NCI-H2196 treated with DMSO at 0.1 percent for 48 hours (cell line): ENCODE data around the gene CAPS.

Experiments used
- DNase-seq: peaks from one replicate; lab custom pipeline; 2025; ENCODE audit not compliant: unreplicated experiment; lab: John Stamatoyannopoulos, UW

CAPS gene

DNA sequence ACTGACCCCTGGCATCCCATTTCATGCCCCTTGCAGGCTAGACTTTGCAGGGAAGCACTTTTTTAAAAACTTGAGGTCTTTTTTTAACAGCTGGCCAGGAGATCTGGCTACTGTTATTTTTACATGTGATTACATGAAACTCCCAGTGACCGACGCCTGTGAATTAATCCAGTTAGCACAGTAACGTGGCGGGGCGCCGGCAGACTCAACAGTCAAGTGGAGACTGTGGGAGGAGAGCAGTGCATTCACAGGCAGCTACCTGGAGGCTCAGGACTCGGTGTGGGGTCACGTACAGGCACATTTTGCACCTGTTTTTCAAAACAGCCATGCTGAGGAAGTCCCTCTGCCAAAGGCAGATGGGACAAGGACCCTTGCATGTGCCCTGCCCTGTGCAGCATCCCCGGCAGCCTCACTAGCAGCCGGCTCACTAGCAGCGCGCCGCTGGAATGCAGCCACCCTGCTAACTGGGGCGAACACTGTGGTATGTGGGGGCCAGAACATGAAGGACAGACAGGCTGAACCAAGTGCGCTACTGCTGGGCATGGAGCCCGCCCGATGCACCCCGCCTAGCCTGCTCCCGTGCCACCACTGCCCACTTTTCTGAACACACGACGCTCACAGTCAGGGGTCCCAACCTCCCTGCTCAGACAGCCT, 18.7 kb downstream of the CAPS start:
- DNase-seq, result no peak

DNA sequence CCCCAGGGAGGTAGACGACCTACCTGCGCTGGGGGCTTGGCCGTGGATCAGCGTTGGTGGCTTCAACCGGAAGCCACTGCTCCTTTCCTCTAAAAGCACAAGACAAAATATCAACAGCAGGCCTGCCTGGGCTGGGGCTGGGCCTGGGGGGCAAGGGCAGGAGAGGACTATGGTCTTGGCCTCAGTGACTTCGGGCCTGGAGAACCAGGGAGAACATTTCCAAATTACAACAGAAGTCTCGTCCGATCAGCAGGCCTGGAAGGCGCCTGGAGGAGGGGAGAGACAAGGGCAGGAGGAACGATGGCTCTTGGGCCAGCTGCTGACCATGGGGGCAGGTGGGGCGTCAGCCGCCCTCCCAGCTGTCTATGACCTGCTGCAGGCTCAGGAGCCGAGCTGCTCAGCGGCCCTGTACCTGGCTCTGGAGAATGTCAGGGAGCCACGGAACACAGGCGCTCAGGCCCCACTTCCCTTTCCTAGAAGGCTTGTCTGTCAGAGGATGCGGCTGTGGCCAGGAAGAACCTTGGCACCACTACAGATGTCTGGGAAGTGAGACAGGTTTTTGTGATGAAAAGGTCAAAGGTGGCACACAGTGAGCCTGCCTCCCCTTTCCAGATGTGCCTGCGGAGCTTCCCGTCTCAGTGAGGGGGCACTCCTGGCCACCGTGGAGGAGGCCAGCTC, 19.5 kb downstream of the CAPS start:
- DNase-seq, result no peak

DNA sequence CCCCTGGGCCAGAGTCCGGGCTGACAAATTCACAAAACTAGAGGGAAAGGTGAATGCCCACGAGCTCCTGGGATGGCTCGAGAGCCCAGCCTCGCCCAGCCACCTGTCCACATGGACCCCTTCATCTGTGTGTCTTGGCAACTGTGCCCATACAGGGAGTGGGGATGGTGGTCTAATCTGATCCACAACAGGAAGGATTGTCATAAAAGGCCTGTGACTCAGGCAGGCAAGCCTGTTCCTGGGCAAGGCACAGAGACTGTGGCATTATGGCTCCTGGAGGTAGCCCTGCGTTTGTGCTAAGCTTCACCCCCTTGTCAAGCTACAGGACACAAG, 20.0 kb downstream of the CAPS start:
- DNase-seq, result no peak

DNA sequence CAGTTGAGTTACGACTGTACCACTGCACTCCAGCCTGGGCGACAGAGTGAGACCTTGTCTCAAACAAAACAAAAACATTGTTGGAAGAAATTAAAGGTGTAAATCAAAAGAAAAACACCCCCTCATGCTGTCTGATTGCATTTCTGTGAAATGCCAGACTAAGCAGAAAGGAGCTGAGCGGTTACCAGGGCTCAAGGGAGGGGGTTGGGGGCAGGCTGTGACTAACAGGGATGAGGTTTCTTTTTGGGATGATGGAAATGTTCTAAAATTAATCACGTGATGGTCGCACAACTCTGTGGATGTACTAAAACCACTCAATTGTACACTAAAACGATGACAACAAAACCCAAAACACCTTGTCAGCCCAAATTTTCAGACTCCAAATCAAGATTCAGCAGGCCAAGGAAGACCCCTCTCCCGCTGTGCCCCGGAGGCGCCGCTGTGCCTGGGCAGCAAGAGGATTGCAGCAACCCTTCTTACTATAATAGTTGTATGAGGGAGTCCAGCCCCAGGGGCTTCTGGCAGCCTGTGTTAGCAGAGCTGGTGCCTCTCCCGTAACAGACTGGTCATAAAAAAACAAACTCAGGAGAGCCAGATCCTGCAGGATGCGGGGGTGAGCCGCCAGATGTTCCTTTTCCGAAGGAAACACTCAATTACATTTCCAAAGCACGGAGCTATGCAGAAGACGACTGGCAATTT, 20.9 kb downstream of the CAPS start:
- DNase-seq, result no peak

DNA sequence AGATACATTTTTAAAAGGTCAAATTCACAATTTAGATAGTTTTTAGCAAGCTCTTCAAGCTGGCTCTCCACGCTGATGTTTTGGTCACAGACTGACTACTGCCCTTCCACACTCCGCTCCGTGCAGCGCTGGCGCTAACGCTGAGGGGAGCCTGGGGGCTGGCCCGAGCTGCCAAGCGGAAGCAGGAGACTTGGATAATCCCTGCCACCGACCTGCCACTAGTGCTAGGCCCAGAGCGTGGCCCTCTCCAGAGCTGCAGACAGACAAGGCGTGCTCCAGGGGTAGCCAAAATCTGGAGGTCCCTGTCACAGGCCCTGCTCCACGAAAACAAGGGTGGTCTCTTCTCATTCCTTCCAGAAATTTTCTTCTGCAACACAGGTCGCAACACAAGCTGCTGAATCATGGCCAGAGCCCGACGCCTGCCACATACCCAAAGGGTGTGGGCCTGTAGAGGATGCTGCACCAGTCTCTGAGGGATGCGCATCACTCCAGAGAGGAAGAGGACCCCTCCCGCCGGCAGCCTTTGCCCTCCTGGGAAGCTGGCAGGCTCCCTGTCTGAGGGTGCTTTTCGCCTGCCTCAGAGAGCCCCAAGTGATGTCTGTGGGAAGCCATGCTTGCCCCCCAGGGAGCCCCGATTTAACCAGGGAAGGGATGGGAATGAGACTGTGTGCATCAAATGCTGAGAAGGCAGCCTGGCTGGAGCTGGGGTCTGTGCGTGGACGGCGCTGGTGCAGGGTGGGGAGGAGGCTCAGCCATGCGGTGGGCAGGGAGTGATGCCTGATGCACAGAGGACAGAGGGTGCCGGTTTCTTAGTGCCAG, 21.6 kb downstream of the CAPS start:
- no peak for DNase-seq

DNA sequence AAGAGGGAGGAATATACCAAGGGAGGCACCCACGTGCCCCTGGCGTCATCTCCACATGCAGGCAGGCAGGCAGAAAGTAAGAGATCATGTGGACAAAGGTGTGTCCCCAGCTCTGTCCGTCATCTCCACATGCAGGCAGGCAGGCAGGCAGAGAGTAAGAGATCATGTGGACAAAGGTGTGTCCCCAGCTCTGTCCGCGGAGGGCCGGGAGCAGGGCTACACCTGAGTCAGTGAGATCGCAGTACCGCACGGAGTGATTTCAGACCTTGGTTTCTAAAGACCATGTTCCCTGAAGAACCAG, 22.2 kb downstream of the CAPS start:
- no peak for DNase-seq

DNA sequence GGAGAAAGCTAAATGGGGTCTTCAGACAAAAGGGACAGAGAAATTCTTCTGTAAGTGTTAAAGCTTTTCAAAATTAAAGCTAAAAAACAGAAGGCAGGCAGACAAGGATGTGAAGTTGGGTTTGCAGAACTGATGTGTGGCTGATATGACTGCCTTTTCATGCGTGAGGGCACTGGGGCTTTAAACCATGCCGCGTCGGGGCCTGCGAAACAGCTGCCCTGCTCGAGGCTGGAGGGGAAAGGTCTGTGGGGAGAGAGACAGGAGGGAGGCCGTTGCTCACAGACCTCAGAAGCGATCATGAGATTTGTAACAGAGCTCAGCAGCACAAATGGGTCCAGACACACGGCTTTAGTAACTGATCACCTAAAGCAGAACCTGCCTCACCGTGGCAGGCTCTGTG, 23.5 kb downstream of the CAPS start:
- DNase-seq, result no peak

DNA sequence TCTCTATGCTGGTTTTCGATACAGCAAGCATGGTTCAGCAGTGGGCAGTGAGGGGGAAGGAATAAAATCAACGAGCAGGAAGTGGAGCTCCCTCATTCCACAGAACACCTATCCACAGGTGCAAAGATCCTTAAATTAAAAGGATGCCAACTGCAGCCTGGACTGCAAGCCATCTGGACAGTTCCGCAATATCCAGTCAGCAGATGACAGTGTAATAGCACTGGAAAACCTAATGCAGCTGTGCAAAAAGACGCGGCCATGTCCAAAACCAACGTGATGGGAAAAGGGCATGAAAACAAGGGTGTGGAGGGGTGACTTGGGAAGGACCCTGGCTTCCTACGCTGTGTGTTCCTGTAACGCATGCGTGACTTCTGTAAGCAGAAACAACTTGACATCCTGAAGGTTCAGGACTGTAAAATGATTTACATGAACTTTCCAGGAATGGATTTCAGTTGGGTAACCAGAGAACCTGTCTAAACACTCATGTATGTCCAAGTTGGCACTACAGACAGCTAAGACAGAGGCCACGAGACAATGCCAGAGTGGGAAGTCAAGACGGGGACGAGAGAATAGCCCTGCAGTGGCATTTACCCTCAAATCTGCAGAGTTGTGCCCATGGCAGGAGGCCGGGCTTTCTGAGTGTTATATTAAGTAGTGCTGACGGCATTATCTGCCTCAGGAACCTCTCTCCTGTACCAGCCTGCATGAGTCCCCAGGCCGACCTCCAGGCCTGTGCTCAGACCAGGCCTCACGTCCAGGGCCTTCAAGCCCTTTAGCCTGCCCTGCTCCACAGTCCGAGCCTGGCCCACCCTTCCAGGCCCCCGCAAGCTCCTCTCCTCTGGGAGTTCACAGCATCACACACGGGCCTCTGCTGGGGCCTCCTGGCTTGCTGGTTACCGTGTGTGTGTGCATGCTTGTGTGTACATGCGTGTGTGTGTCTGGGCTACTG, 26.5 kb downstream of the CAPS start:
- DNase-seq, result no peak

DNA sequence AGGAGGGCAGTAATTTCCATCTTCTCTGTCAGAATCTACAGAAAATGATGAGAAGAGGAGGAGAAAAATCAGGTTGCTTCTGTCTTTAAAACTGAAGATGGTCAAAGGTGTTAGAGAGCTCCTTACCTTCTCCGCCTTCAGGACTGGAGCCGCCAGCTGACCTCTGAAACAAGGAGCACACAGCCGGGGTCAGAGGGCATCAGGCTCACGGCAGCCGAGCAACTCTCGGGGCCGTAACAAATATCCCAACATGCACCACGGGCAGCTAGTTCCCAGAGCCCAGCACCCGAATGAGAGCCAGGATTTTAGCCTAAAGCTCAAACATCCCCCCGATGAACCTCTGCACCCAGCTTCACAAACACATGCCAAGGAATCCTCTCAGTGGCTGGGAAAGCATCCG, 27.6 kb downstream of the CAPS start:
- no peak for DNase-seq

DNA sequence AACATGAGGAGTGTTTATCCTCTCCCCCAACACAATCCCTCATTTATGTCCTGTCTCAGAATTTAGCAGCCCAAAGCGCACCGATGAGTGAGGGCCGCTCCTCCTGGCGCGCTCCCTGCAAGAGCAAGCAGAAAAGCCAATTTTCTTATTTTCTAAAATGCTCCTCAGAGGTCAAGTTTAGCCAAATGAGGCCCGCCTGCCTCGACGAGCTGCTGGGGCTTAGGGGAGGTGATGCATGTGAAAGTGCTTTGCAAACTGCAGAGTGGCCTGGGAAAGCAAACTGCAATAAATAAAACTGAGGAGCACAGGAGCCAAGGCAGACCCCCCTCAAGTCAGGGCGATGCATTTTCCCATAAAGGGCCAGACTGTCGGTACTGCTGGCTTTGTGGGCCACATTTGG, 29.0 kb downstream of the CAPS start:
- DNase-seq, result no peak

DNA sequence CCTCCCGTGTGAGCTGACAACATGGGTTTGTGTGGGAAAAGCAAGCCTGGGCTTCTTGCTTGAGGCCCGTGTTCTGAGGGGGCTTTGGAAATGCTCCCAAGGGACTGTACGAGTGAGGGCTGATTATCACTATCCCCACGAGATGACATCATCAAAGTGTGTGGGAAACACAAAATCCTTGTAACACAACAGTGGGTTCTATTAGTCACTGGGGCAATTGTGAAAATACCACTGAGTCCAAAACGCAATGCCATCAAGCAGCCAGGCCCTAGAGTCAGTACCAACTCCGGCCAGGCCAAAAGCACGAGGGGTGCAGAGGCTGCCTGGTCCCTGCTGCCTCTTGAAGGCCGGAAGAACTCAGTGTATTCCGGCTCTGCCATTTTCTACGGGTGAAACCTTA, 29.6 kb downstream of the CAPS start:
- no peak for DNase-seq

DNA sequence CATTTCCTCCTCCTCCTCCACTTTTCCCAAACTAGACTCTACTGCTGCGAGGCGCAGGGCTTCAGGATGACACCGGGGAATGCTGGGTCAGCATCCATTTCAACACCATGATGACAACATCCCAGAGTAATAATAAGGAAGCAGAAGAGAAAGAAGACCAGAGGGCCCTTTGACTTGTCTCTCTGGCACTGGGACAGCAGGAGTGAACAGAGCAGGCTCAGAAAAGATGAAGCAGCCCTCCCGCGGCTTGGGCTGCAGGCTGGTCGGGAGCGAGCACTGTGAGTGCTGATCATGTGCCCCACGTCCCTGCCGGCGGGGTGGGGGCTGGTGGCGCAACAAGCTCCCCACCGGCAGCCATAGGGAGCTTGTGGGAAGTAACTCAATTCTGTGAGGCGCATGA, 33.4 kb downstream of the CAPS start:
- no peak for DNase-seq

DNA sequence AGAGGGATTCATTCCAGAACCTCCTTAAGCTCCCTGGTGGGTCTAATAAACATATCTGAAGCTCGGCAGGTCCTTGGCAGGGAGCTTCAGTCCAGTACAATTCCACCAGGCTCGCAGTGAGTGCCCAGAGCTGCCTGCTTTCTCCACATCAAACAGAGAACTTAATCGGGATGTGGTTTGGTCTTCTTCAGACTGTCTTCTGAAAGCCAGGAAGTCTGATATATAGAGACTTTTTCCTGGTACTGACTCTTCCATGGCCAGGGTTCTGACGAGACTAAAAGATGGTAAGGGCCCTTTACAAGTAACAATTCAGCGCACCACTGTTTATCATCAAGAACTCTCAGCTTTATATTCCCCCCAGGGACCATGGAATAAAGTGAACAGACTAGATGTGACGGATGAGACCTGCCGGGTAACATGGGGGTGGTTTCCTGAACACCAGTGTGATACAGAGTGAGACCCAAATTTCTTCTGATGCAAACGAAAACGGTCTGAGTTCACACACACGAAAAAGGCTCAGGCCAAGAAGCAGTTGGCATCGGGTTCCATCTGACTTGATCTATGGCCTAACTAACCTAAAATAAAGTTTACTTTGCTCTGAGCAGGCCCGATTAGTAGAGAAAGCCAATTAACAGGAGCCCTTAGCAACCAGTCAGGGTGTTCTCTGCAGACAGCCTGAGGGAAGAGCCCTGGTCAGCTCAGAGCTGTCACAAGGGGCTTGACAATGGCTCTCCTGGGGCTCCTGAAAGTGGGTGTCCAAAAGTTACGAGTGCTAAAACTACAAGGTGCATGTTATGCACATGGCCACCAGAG, 34.9 kb downstream of the CAPS start:
- DNase-seq, result no peak

DNA sequence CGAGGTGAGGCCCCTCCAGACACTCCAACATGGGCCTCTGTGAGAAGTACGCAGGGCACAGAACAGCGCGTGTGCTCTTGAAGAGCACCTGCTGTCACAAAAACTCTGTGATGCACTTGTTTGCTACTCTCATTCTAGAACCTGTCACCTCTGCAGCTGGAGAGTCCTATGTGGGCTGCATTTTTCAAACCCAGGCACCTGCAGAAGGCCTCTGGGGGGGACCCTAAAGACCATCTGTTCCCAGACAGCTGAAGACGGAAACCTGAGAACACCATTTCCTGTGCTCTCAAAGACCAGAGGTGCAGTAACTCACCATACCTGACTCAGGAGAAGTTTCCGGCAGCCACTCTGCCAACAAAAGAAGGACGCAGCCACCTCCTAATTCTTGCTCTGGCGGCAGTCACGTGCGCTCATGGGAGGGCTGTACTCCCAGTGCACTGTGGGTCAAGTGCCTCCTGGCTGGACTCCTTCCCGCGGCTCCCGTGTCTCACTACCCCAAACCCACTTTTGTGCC, 35.8 kb downstream of the CAPS start:
- peak; percentile 92 for DNase-seq

DNA sequence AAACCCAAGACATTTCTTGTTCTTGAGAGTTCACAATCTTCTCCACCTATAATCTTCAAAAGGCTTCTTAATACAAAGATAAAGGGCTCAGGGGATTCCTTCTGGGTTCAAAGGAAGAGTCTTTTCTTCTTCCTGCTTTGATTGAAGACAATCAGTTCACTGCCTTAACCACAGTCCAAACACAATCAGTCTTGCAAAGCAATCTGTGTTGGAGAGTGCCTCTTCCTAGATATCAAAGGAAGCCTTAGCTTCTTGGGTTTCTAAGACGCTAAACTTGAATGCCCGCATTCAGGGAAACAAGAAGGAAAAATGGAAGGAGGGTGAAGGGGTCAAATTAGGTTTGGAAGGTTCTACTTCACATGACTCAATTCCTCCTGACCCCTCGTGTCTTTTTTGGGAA, 36.7 kb downstream of the CAPS start:
- DNase-seq, result no peak

DNA sequence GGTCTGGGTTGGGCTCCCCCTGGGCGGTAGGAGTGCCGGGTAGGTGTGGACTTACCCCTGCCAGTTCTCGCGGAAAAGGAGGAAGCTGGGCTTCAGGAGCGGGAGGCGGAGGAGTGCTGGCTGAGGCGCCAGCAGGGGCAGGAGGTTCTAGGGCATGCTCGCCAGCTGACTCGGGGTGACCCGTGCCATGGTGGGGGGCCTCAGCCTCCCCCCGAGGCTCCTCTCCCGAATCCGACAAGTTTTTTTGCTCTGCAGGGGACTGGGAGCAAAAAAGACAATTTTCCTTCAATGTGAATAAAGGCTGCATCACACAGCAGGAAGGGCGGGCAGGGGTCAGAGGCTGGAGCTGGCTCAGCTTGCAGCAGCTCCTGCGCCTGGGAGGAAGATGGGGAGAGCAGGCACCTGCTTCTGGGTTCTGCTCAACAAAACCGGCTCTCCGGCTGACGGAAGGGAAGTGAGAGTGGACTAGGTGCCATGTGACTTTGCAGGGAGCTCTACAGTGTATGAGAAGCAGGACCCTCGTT, 37.3 kb downstream of the CAPS start:
- no peak for DNase-seq

DNA sequence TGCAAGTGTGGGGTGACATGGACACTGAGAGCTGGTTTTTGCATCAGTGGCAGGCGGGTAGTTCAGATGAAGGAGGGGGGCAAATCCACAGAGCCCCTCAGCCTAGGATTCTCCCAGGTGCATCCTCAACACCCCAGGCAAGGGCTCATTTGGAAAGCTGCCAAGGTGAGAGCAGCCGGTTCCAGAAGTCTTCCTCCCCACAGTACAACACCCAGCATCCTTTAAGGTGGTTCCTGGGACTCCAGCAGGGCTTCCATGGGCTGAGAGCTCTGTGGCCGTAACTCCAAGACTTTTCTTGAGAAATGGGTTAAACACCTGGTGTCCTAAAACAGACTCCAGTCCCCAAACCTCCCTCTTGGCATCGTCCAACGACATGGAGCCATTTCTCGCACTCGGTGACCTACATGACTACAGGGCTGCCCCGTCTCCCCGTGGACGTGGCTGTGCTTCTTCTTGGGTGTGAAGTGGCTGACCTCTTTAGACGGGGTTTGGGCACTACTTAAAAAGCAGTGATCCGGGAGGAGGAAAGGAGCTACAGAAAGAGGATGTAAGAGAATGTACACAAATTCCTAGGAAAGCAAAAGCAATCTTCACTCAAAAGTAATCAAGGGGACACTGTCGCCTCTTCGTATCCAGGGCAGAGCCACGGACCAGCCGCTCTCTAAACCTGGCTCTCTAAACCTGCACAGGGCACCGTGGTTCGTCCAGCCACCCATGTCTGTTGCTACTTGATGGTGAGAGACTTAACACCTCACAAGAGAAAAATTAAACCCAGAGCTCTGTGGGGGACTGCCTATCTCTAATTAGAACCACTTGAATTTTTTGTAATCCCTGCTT, 38.4 kb downstream of the CAPS start:
- DNase-seq, result no peak

DNA sequence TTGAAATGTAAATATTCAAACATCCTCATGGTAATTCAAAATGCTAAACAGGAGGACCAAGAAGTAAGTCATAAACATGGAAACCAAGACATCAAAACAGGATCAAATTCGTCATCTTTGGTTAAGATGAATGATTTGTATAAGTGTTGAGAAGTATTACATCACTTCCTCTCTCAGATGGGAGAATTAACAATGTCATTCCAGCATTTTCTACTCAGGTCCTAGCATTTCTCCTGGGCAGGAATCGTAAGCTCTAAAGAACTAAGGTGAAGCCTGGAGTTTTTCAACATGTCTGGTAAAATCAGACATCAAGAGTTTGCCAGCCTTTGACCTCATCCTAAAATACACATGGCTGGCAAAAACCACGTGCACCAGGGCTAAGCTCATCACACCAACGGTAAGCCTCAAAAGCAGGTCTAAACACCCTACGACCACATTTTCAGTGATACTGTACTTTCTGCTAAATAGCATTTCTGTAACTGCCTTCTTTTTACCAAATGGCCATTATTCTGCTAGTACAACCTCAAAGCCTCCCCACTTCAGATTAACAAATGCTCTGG, 39.1 kb downstream of the CAPS start:
- DNase-seq, result no peak
